Choroid plexus epithelial cell (primary cell): ENCODE results near the gene RTTN.

Experiments
- DNase-seq: peaks from one replicate; pipeline ENCODE4 v3.0.0-alpha.2; 2010; ENCODE audit warnings: low read depth
- H3K4me3 ChIP-seq: 2 replicates; pipeline ENCODE4 v1.5.1; 2011; ENCODE audit warnings: low read depth, mild to moderate bottlenecking, control low read depth, low read length, moderate library complexity
- CTCF ChIP-seq: conservative IDR thresholded peaks from 2 replicates; pipeline ENCODE4 v1.5.1; 2011; ENCODE audit warnings: low read depth, mild to moderate bottlenecking, control low read depth, inconsistent platforms, low read length, moderate library complexity

Gene RTTN

GRCh38 chr18:70086085-70086484 lies 119.4 kb downstream of the RTTN start:
- H3K4me3 ChIP-seq = no peak overlapping the region
- TF ChIP-seq CTCF = no peak
- no peak for DNase-seq

GRCh38 chr18:70085641-70086040 lies 119.8 kb downstream of the RTTN start:
- no peak for TF ChIP-seq CTCF
- DNase-seq = no peak

GRCh38 chr18:70082430-70082829 lies 123.1 kb downstream of the RTTN start:
- no peak overlapping the region for H3K4me3 ChIP-seq
- no peak for DNase-seq
- TF ChIP-seq CTCF = no peak

More at GRCh38 chr18:70085641-70086040, 119.8 kb downstream of the RTTN start:
- H3K4me3 ChIP-seq = no peak overlapping the region

GRCh38 chr18:70078106-70078505 lies 127.4 kb downstream of the RTTN start:
- no peak for TF ChIP-seq CTCF
- DNase-seq = no peak
- no peak overlapping the region for H3K4me3 ChIP-seq

- peak; percentile 38 for DNase-seq
- no peak overlapping the region for H3K4me3 ChIP-seq
- peak; percentile 44 for TF ChIP-seq CTCF
Measured at GRCh38 chr18:70075906-70076305, 129.6 kb downstream of the RTTN start.

DNA sequence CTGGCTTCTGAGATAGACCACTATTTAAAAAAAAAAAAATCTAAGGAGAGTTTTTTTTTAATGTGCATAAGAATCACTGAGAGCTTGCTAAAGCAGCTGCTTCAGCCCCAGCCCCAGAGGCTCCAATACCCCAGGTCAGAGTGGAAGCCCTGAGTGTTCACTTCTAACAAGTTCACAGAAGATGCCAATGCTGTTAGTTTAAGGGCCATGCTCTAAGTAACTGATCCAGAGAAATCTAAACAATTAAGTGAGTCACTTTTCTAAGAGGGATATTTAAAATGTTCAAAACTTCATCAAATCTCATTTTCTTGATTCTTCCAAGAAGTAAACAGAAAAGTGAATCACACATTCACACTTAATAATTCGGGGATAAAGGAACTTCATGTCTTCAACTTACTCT lies 131.4 kb downstream of the RTTN start:
- H3K4me3 ChIP-seq = no peak overlapping the region
- no peak for TF ChIP-seq CTCF
- DNase-seq = peak; percentile 2

DNA sequence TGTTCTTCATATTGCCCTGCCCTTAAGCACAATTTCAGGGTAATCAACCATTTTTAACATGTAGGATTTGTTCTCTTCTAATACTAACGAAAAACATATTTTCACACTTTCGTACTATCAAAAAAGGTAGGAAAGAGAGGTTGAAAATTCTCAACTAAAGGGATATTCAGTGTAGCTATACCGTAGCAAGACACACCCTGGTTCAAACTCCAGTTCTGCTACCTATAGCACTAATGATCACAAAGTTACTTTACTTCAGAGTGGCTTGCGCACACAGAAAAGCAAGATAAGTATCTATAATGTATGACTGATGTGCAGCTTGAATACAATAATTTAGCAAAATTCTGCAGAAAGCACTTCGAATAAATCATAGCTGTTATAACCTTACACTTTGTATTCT lies 132.1 kb downstream of the RTTN start:
- no peak overlapping the region for H3K4me3 ChIP-seq
- DNase-seq = no peak
- TF ChIP-seq CTCF = no peak
